ENCODE data around the gene DUSP18.
"Not testable (repeated sequence)": the region's sequence is repeated elsewhere in the genome, so short reads cannot be mapped to it uniquely, and the experiment has no call there.

Gene DUSP18

DNA sequence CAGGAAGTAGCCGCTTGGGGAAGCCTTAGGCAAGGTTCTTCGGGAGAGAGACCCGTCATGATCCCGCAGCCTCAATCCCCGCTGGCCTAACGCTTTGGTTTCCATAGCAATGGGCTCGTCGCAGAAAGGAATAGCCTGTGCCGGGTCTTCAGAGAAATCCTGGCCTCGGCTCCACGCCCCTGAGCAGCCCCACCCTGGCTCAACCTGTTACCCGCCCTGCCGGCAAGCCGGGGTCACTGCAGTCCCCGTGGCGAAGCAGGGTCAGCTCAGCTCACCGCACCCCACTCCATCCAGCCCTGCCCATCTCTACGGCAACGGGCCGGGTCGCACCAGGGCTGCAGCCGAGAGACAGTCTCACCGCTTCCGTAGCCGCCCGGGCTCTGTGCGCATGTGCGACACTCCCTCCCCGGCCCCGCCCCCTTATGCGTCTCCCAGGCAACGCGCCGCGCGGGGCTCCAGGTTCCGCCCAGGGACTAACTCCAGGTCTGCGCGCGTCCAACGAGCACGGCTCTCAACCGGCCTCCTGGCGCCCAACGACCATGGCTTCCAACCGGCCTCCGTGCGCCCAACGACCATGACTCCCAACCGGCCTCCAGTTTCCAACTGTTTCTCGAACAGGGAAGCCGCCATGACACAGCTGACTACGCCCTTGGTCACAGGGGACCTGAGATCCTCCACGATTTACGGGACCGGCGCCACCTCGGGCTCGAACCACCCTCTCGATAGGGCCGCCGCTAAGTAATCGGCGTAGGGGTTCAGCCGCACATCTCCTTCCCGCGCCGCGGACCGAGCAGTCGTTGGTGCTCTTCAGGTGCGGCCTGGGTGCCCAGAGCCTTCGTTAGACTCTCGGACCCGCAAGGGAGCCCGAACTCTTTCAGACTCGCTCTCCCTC, at the start of gene DUSP18:
TSS of gene DUSP18 (minus strand) at position 382 of the 892 bp plus-strand sequence. CDS start 3,872 bp downstream, outside the sequence.
- ATAC-seq (peak; percentile 95), DNase-seq (ENCODE audit: low spot score in 2 of 2) (peak; percentile 93 to 98)
- Mint-ChIP-seq H3K4me1 (peaks cover 20% of the 10 kb centered on the region), H3K36me3 (peaks cover 9% of the 10 kb centered on the region), H3K9me3 (no peaks in the 10 kb centered on the region), H3K27ac (peak within 1 kb of the TSS; percentile 70), H3K4me3 (peak within 1 kb of the TSS; percentile 86)

DNA sequence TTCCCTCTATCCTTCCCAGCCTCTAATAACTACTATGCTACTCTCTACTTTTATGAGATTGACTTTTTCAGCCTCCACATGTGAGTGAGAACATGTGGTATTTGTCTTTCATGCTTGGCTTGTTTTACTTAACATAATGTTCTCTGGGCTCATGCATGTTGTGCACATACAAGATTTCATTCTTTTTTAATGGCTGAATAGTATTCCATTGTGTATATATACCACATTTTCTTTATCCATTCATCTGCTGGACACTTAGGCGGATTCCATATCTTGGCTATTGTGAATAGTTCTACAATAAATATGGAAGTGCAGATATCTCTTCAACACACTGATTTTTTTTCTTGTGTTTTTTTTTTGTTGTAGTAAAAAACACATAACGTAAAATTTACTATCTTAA, 46.4 kb upstream of the DUSP18 start:
- H3K9me3 Mint-ChIP-seq: no peaks in the 10 kb centered on the region
- H3K36me3 Mint-ChIP-seq: no peaks in the 10 kb centered on the region
- H3K27ac Mint-ChIP-seq: no peak overlapping the region
- ATAC-seq (no peak), DNase-seq (ENCODE audit: low spot score in 2 of 2) (no peak)
- no peak overlapping the region for H3K4me3 Mint-ChIP-seq
- peaks cover 13% of the 10 kb centered on the region for H3K4me1 Mint-ChIP-seq

DNA sequence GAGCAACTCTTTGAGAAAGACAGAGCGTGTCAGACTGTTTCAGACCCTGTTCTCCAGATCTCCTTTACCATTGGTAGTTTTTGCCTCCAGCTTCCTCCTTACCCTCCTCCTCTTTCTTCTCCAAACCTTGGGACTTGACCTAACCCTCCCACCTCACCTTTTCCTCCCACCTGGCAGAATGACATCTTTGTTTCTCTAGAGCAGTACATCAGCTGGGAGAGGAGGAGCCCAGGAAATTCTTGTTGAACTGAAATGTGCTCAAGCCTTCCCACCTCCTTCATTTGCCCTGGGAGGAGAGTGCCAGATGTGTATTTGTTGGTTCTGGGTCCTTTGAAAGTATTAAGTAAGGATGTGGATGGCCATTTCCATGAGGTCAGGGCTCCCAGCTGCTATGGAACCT, 44.4 kb upstream of the DUSP18 start:
- ATAC-seq (no peak), DNase-seq (ENCODE audit: low spot score in 2 of 2) (no peak)
- Mint-ChIP-seq H3K36me3 (no peaks in the 10 kb centered on the region), H3K4me1 (peaks cover 8% of the 10 kb centered on the region), H3K9me3 (no peaks in the 10 kb centered on the region), H3K4me3 (no peak overlapping the region), H3K27ac (no peak overlapping the region)

DNA sequence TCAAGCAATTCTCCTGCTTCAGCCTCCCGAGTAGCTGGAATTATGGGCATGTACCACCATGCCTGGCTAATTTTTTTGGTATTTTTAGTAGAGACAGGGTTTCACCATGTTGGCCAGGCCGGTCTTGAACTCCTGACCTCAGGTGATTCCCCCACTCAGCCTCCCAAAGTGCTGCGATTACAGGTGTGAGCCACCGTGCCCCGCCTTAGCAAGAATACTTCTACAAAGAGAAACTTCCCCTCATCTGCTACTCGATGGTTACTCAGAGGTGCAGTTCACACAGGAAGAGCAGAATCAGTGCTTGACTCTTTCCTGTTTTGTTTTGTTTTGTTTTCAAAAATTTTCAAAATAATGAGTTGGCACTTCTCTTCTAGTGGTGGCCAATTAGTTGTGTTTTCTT, 42.3 kb upstream of the DUSP18 start:
- Mint-ChIP-seq H3K4me1 (peaks cover 29% of the 10 kb centered on the region), H3K27ac (peak overlapping the region; percentile 65)
- H3K9me3 Mint-ChIP-seq, H3K36me3 Mint-ChIP-seq, H3K4me3 Mint-ChIP-seq: not testable (repeated sequence)
- ATAC-seq (peak; percentile 59), DNase-seq (ENCODE audit: low spot score in 2 of 2) (peak in 1 of 2 donors; percentile 53)

DNA sequence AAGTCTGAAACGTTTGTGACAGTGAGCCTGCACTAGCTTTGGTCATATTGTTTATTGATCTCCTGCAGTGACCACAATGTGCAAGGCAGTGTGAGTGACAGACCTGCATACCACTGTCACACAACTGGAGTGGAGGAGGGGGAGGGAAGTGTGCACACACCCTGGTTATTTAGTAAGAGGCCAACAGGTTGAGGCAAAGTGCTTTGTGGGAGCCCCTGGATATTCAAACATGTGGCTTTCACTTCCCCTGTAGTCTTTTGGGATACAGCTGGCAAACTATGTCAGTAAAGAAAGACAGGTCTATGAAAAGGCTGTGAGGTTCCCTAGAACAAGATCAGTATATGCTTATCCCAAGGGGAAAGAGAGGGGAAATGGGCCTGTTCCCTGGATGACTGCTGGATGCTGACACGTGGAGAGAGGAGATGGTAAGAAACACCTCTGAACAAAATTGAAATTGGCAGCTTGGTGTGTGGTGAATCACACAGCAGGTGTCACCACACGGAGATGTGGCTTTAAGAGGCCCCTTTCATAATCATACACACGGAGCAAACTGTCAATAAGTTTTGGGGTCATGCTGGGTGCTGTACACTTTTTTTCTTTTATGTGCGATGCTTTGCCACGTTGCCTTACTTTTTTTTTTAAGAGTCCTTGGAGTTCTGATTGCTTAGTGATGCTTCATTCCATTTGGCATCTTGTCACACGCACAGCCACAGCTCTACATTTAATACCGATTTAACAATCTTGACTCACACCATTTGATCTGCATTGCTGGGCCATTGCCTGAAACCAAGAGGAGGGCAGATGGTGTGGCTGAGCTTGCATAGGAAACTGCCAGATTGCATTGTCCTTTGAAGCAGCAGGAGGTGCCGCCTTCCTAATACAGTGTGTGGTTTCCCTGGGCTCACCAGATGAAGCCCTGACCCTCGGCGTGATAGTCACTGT, 38.3 kb upstream of the DUSP18 start:
- DNase-seq (ENCODE audit: low spot score in 2 of 2) (peak in 1 of 2 donors; percentile 67), ATAC-seq (peak; percentile 95)
- Mint-ChIP-seq H3K4me3 (peak overlapping the region; percentile 34), H3K9me3 (no peaks in the 10 kb centered on the region), H3K27ac (peak overlapping the region; percentile 60), H3K4me1 (peaks cover 31% of the 10 kb centered on the region), H3K36me3 (no peaks in the 10 kb centered on the region)

DNA sequence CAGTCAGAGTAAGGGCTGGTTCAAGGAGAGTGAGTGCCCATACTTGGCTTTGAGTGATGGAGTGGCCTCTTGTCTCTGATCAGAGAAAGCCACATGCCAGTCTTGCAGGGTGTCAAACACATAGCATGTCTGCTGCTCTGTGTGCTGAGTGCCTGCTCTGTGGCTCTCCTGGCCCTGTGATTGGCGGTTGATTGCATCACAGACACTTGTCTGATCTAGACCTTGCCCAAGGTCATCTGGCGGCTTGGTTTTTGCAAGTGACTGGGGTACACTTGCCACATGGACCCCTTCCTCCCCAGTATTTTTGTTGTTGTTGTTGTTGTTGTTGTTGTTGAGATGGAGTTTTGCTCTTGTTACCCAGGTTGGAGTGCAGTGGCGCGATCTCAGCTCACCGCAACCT, 37.3 kb upstream of the DUSP18 start:
- H3K4me3 Mint-ChIP-seq: no peak overlapping the region

DNA sequence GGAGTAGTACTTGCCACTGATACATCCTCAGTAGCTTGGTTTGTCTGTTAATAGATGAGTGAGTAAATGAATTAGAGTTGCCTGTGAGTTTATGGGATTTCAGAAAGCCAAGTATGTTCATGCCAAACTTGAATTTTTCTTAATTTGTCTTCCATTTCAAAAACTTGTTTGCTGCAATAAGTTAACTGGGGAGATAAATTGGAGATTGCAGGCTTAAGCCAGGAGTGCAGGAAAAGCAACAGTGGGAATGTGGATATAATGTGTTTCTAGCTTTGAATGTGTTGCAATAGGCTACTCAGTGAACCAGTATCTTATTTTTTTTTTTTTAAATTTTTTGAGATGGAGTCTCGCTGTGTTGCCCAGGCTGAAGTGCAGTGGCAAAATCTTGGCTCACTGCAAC, 35.2 kb upstream of the DUSP18 start:
- Mint-ChIP-seq H3K4me1 (peaks cover 24% of the 10 kb centered on the region), H3K9me3 (no peaks in the 10 kb centered on the region), H3K36me3 (no peaks in the 10 kb centered on the region), H3K4me3 (no peak overlapping the region), H3K27ac (no peak overlapping the region)
- ATAC-seq: no peak
- no peak for DNase-seq (ENCODE audit: low spot score in 2 of 2)

More for the DNA sequence above, 37.3 kb upstream of the DUSP18 start:
- ATAC-seq (no peak), DNase-seq (ENCODE audit: low spot score in 2 of 2) (no peak)
- peak overlapping the region; percentile 60 for H3K27ac Mint-ChIP-seq
- H3K9me3 Mint-ChIP-seq: no peaks in the 10 kb centered on the region
- H3K4me1 Mint-ChIP-seq: peaks cover 24% of the 10 kb centered on the region
- no peaks in the 10 kb centered on the region for H3K36me3 Mint-ChIP-seq

DNA sequence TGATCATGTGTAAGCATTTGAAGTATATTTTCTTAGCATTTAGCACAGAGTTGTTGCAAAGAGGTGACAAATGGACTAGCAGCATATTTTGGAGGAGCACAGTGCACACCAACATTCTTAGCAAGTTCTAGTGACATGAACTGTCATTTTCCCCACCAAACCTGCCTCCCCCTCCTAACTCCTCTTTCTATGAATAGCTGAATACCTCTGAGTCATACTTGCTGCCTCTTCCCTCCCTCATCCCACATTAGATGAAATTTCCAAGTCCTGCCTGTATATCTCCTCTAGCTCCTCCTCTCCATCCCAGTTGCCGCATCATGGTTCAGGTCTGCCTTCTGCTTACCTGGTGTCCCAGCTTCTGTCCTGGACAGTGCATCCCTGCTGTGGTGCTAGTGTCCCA, 34.2 kb upstream of the DUSP18 start:
- Mint-ChIP-seq H3K9me3 (no peaks in the 10 kb centered on the region), H3K27ac (no peak overlapping the region), H3K36me3 (no peaks in the 10 kb centered on the region), H3K4me3 (no peak overlapping the region), H3K4me1 (peaks cover 21% of the 10 kb centered on the region)
- DNase-seq (ENCODE audit: low spot score in 2 of 2) (no peak), ATAC-seq (no peak)

DNA sequence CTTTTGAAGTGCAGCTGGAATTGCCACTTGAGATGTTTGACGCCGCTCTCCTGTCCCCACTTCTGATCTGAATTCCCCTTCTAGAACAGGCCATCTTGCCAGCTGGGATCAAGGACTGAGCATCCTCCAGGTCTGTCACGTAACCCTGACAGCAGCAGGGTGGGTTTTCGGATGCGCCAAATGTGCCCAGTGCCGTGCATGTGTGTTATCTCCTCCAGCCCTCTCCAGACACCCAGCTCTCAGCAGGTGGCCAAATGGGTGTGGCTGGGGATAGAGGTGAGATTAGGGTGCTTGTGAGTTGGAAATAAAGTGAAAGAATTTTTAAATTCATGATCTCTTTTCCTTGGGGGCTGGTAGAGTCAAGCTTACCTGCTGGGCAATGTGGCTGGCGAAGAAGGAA, 30.3 kb upstream of the DUSP18 start:
- Mint-ChIP-seq H3K4me1 (peaks cover 11% of the 10 kb centered on the region), H3K36me3 (no peaks in the 10 kb centered on the region), H3K27ac (no peak overlapping the region), H3K9me3 (no peaks in the 10 kb centered on the region), H3K4me3 (no peak overlapping the region)
- no peak for DNase-seq (ENCODE audit: low spot score in 2 of 2)
- ATAC-seq: no peak

DNA sequence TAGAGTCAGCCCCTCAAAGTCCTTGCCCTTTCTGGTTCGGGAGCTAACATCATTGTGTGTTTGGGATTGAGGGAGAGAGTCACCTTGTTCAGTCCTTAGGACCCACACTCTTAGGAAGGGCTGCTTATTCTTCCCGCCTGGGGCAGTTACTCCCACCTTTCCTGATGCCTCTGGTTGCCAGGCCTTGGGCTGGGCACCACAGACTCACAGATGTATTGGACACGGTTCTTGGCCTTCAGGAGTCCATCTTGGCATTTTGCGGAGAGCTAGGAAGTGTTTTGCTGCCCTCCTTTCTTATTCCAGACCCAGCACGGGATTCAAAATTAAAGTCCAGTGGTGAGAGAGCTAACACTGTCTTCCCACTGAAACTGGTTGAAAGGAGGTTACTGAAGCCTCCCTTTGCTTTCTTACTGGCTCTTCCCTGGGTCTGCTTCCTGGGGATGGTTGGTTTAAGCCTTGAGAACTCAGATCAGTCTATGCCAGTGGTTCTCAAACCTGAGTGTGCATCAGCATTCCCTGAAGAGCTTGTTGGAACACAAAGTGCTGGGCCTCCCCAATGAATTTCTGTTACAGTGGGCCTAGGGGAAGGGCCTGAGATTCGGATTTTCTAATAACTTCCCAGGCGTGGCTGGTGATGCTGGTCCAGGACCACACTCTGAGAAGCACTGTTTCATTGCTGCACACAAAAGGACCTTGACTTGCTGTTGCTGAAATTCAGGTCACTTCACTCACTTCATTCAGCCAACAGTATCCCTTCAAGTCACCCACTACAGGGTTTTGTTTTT, 28.4 kb upstream of the DUSP18 start:
- ATAC-seq: no peak
- DNase-seq (ENCODE audit: low spot score in 2 of 2): no peak
- no peak overlapping the region for H3K27ac Mint-ChIP-seq
- no peaks in the 10 kb centered on the region for H3K9me3 Mint-ChIP-seq
- peaks cover 11% of the 10 kb centered on the region for H3K4me1 Mint-ChIP-seq
- H3K4me3 Mint-ChIP-seq: peak overlapping the region; percentile 74
- H3K36me3 Mint-ChIP-seq: no peaks in the 10 kb centered on the region

DNA sequence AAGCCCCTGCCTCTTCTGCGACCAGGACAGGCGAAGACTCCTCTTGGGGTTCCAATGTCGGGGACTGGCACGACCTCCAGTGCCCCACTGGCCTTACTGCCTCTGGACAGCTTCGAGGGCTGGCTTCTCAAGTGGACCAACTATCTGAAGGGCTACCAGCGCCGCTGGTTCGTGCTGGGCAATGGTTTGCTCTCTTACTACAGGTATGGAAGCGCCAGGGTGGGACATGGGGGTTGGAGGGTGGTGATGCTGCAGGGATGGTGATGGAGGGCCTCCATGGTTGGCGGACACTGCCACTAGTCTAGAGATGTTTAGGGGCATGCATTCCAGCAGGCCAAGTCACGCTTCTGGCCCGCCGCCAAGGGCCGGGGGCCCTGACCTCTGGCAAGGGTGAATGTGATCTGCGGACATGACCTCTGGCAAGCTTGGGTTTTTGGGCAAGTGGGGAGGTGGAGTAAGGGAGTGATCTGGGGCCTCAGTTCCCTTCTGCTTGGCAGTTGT, 27.7 kb upstream of the DUSP18 start:
- no peak for ATAC-seq
- no peak for DNase-seq (ENCODE audit: low spot score in 2 of 2)
- H3K4me1 Mint-ChIP-seq: peaks cover 11% of the 10 kb centered on the region
- H3K36me3 Mint-ChIP-seq: no peaks in the 10 kb centered on the region
- H3K9me3 Mint-ChIP-seq: no peaks in the 10 kb centered on the region
- H3K4me3 Mint-ChIP-seq: peak overlapping the region; percentile 74
- H3K27ac Mint-ChIP-seq: no peak overlapping the region

DNA sequence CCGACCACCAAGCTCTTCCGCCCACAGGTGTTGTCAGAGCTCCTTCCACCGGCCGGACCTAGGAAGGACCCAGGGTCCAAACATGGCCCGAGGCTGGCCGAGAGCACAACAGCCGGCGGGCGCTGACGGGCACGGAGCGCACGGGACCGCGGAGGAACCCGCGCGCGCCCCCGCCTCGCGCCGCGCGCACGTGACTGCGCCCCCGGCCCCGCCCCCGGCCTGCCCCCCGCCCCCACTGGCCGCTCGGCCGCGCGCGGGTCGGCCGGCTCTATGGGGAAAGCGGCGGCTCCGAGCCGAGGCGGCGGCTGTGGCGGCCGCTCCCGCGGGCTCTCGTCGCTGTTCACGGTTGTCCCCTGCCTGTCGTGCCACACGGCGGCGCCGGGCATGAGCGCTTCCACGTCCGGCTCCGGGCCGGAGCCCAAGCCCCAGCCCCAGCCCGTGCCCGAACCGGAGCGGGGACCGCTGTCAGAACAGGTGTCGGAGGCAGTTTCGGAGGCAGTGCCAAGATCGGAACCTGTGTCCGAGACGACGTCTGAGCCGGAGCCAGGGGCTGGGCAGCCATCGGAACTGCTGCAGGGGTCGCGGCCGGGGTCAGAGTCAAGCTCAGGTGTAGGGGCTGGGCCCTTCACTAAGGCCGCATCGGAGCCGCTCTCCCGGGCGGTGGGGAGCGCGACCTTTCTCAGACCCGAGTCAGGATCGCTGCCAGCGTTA, 27.1 kb upstream of the DUSP18 start, which contains the start of gene OSBP2:
TSS of gene OSBP2 (plus strand) at position 235 of the 711 bp plus-strand sequence. CDS start at position 271, 36 bp downstream.
- H3K9me3 Mint-ChIP-seq: no peaks in the 10 kb centered on the region
- peak; percentile 21 to 62 for DNase-seq (ENCODE audit: low spot score in 2 of 2)
- H3K4me3 Mint-ChIP-seq: peak within 1 kb of the TSS; percentile 74
- peak; percentile 69 for ATAC-seq
- peaks cover 11% of the 10 kb centered on the region for H3K4me1 Mint-ChIP-seq
- no peak within 1 kb of the TSS for H3K27ac Mint-ChIP-seq
- no peaks in the 10 kb centered on the region for H3K36me3 Mint-ChIP-seq

DNA sequence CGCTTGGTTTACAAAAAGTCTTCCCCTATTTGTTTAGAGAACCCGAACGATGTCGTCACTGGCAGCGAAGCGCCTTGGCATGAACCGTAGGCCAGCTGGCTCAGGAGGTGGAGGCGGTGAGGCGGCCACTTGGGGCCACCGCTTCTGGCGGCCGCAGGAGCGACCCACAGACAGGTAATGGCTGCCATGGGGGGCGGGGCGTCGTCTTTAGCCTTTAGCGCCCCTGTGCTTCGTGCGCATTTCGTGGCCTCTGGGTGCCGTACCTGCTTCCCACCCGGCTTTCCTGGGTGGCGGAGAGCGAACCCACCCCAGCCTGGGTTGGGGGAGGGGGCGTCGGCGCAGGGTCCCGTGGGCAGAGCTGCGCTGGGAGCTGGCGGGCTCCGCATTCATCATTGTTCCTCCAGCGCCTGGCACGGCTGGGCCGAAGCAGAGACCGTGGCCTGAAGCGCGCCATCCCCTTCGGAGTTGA, 26.5 kb upstream of the DUSP18 start:
- Mint-ChIP-seq H3K36me3 (no peaks in the 10 kb centered on the region), H3K27ac (no peak overlapping the region), H3K4me1 (peaks cover 11% of the 10 kb centered on the region), H3K4me3 (peak overlapping the region; percentile 74), H3K9me3 (no peaks in the 10 kb centered on the region)
- DNase-seq (ENCODE audit: low spot score in 2 of 2) (peak; percentile 36 to 76), ATAC-seq (peak; percentile 85)

DNA sequence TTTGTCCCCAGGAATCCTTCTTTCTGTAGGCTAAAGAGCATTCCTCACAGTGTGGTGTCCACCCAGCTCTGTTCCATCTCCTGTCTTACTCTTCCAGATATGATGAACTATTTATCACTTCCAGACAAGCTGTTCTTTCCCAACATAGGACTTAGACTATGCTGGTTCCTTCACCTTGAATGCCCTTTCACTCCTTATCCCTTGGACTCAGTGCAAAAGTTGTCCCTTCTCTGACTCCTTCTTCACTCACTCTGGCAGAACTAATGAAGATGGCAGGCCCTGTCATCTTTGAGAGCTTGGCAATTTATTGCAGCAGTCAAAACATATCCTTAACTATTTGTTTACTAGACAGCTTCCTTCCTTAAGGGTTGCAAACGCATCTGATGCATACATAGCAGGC, 23.5 kb upstream of the DUSP18 start:
- peaks cover 11% of the 10 kb centered on the region for H3K4me1 Mint-ChIP-seq
- ATAC-seq (no peak), DNase-seq (ENCODE audit: low spot score in 2 of 2) (no peak)
- H3K36me3 Mint-ChIP-seq: no peaks in the 10 kb centered on the region
- no peak overlapping the region for H3K27ac Mint-ChIP-seq
- H3K4me3 Mint-ChIP-seq: no peak overlapping the region
- no peaks in the 10 kb centered on the region for H3K9me3 Mint-ChIP-seq

All from stimulated activated effector memory CD8-positive, alpha-beta T cell treated with anti-CD3 and anti-CD28 coated beads, Interleukin-12 subunit alpha, Interleukin-12 subunit beta, amount 100 ng/mL, for 72 hours (primary cell).